ENCODE data around the gene IARS2.

GRCh38 chr1:220092694-220093093 lies 1.2 kb upstream of the IARS2 start:
- TF ChIP-seq CTCF (IDR thresholded peaks at IDR 0.05) = no peak
- no peak for TF ChIP-seq TCF7L2 (IDR thresholded peaks at IDR 0.05; ENCODE audit: low read depth, low read length)
- no peak for TF ChIP-seq REST (IDR thresholded peaks at IDR 0.05; ENCODE audit: insufficient read depth in 1 of 2, low read depth in 2 of 2, low read length in 1 of 2)

All from Panc1 (cell line).